ENCODE results near the gene KRTAP3-3.

KRTAP3-3 gene

GRCh38 chr17:40956401-40957254, 37.3 kb downstream of the KRTAP3-3 start:
- no peak for DNase-seq

- DNase-seq, result no peak
Measured at GRCh38 chr17:40953881-40954280, 40.1 kb downstream of the KRTAP3-3 start.

- no peak for DNase-seq
Measured at GRCh38 chr17:40952661-40953060, 41.3 kb downstream of the KRTAP3-3 start.

- no peak for DNase-seq
Measured at GRCh38 chr17:40952154-40952553, 41.8 kb downstream of the KRTAP3-3 start.

- no peak for DNase-seq
Measured at GRCh38 chr17:40951011-40951622, 42.8 kb downstream of the KRTAP3-3 start.

GRCh38 chr17:40950176-40950575, 43.8 kb downstream of the KRTAP3-3 start:
- DNase-seq, result no peak

GRCh38 chr17:40949418-40949817, 44.5 kb downstream of the KRTAP3-3 start:
- DNase-seq, result no peak

GRCh38 chr17:40947929-40948328, 46.0 kb downstream of the KRTAP3-3 start:
- DNase-seq, result no peak

GRCh38 chr17:40945414-40945813, 48.5 kb downstream of the KRTAP3-3 start:
- no peak for DNase-seq

GRCh38 chr17:40944531-40944930, 49.4 kb downstream of the KRTAP3-3 start:
- no peak for DNase-seq

All from activated effector memory CD4-positive, alpha-beta T cell treated with anti-CD3 and anti-CD28 coated beads, Interleukin-2, amount 50 U/mL, for 16 hours (primary cell).